MM.1S (cell line): Measurements from ENCODE around the gene ABHD12.

Experiments
- DNase-seq: peaks from one replicate; pipeline ENCODE4 v3.0.0-alpha.2; 2015
- H2AFZ ChIP-seq: fragments of 300-600 bp; sonication (generic); 2 replicates; pipeline ENCODE4 v1.6.0; 2016; ENCODE audit warnings: antibody characterized with exemption, low read length
- H3F3A ChIP-seq: fragments of 300-600 bp; sonication (generic); 2 replicates; pipeline ENCODE4 v1.6.1; 2016; ENCODE audit warnings: mild to moderate bottlenecking, antibody characterized with exemption, low read length, moderate library complexity, mixed read lengths; ENCODE audit not compliant: insufficient read depth
- H3K27ac ChIP-seq: fragments of 300-600 bp; sonication (generic); 2 replicates; pipeline ENCODE4 v1.5.1; 2016; ENCODE audit warnings: mild to moderate bottlenecking, low read length
- H3K27me3 ChIP-seq: fragments of 300-600 bp; sonication (generic); replicated peaks from 2 replicates; pipeline ENCODE4 v1.6.0; 2016; ENCODE audit warnings: low read length; ENCODE audit not compliant: insufficient read depth
- H3K36me3 ChIP-seq: fragments of 300-600 bp; sonication (generic); replicated peaks from 2 replicates; pipeline ENCODE4 v1.6.1; 2016; ENCODE audit warnings: mild to moderate bottlenecking, low read length, mixed read lengths; ENCODE audit not compliant: insufficient read depth
- H3K4me1 ChIP-seq: fragments of 300-600 bp; sonication (generic); 2 replicates; pipeline ENCODE4 v1.6.1; 2016; ENCODE audit warnings: low read length, mixed read lengths
- H3K4me2 ChIP-seq: fragments of 300-600 bp; sonication (generic); 2 replicates; pipeline ENCODE4 v1.6.0; 2016; ENCODE audit warnings: low read depth, low read length
- H3K4me3 ChIP-seq: fragments of 300-600 bp; sonication (generic); 2 replicates; pipeline ENCODE4 v1.5.1; 2016; ENCODE audit warnings: low read length, mixed read lengths
- H3K79me2 ChIP-seq: fragments of 300-600 bp; sonication (generic); 2 replicates; pipeline ENCODE4 v1.6.1; 2016; ENCODE audit warnings: mixed run types, low read length, mixed read lengths
- H3K9ac ChIP-seq: fragments of 300-600 bp; sonication (generic); 2 replicates; pipeline ENCODE4 v1.6.1; 2016; ENCODE audit warnings: low read length, mixed read lengths
- H3K9me2 ChIP-seq: fragments of 300-600 bp; sonication (generic); replicated peaks from 2 replicates; pipeline ENCODE4 v1.6.1; 2016; ENCODE audit warnings: mild to moderate bottlenecking, low read length, mixed read lengths; ENCODE audit not compliant: insufficient read depth
- H3K9me3 ChIP-seq: fragments of 300-600 bp; sonication (generic); replicated peaks from 2 replicates; pipeline ENCODE4 v1.6.1; 2016; ENCODE audit warnings: mild to moderate bottlenecking, low read length, mixed read lengths; ENCODE audit not compliant: insufficient read depth
- H4K20me1 ChIP-seq: fragments of 300-600 bp; sonication (generic); 2 replicates; pipeline ENCODE4 v1.6.1; 2016; ENCODE audit warnings: mild to moderate bottlenecking, low read length, moderate library complexity, mixed read lengths; ENCODE audit not compliant: insufficient read depth
- EZH2 ChIP-seq: fragments of 300-600 bp; sonication (generic); optimal IDR thresholded peaks from 2 replicates; pipeline ENCODE3; 2017; ENCODE audit warnings: low read depth, mild to moderate bottlenecking, antibody characterized with exemption, low read length, mixed read lengths
- EZH2phosphoT487 ChIP-seq: fragments of 300-600 bp; sonication (generic); IDR thresholded peaks from 2 replicates; pipeline ENCODE4 v1.6.1; 2018; ENCODE audit warnings: antibody characterized with exemption, low read length
- TF ChIP-seq, protein P1 (sequence below): fragments of 300-600 bp; sonication (generic); IDR thresholded peaks from 2 replicates; pipeline ENCODE4 v1.5.1; 2016; ENCODE audit warnings: antibody characterized with exemption, low read length, mixed read lengths

The ABHD12 gene

DNA sequence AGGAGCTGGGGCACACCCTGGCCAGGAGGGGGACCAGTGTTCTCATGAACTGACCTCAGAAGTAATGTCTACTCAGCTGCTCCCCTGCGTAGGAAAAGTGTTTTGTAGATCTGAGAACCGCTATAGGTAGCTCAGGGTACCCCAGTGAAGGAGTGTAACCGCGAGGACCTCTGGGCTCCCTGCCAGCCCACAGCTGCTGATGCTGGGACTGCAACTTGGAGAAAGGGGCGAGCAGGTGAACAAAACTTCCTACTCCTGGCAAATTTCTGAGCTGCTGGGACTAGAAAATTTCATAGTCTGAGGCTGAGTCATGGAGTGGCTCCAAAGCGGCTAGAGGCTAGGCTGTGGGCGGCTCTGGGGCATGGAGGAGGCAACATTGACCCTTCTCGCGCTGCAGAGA lies 90.8 kb downstream of the ABHD12 start:
- no peaks in the 10 kb centered on the region for H3K9me3 ChIP-seq
- no peak for TF ChIP-seq EZH2
- no peak for TF ChIP-seq EZH2phosphoT487
- TF ChIP-seq, protein P1, sequence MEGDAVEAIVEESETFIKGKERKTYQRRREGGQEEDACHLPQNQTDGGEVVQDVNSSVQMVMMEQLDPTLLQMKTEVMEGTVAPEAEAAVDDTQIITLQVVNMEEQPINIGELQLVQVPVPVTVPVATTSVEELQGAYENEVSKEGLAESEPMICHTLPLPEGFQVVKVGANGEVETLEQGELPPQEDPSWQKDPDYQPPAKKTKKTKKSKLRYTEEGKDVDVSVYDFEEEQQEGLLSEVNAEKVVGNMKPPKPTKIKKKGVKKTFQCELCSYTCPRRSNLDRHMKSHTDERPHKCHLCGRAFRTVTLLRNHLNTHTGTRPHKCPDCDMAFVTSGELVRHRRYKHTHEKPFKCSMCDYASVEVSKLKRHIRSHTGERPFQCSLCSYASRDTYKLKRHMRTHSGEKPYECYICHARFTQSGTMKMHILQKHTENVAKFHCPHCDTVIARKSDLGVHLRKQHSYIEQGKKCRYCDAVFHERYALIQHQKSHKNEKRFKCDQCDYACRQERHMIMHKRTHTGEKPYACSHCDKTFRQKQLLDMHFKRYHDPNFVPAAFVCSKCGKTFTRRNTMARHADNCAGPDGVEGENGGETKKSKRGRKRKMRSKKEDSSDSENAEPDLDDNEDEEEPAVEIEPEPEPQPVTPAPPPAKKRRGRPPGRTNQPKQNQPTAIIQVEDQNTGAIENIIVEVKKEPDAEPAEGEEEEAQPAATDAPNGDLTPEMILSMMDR: peak; percentile 39
- peak overlapping the region; percentile 95 for H3K9ac ChIP-seq
- no peak overlapping the region for H2AFZ ChIP-seq
- H3K4me1 ChIP-seq: peaks cover 85% of the 10 kb centered on the region
- H3K9me2 ChIP-seq: no peaks in the 10 kb centered on the region
- DNase-seq: peak; percentile 85
- peaks cover 73% of the 10 kb centered on the region for H3F3A ChIP-seq
- no peaks in the 10 kb centered on the region for H3K27me3 ChIP-seq
- peak overlapping the region; percentile 100 for H3K27ac ChIP-seq
- H3K79me2 ChIP-seq: peaks cover 12% of the 10 kb centered on the region
- H3K36me3 ChIP-seq: no peaks in the 10 kb centered on the region
- peak overlapping the region; percentile 52; the same call in 1 of the 2 replicates for H3K4me2 ChIP-seq
- no peaks in the 10 kb centered on the region for H4K20me1 ChIP-seq
- no peak overlapping the region for H3K4me3 ChIP-seq

DNA sequence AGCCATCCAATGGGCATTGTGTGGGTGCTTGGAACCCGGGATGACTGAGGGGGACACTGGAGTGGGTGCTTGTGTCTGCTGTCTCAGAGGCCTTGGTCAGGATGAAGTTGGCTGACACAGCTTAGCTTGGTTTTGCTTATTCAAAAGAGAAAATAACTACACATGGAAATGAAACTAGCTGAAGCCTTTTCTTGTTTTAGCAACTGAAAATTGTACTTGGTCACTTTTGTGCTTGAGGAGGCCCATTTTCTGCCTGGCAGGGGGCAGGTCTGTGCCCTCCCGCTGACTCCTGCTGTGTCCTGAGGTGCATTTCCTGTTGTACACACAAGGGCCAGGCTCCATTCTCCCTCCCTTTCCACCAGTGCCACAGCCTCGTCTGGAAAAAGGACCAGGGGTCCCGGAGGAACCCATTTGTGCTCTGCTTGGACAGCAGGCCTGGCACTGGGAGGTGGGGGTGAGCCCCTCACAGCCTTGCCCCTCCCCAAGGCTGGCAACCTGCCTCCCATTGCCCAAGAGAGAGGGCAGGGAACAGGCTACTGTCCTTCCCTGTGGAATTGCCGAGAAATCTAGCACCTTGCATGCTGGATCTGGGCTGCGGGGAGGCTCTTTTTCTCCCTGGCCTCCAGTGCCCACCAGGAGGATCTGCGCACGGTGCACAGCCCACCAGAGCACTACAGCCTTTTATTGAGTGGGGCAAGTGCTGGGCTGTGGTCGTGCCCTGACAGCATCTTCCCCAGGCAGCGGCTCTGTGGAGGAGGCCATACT lies 93.3 kb downstream of the ABHD12 start:
- no peaks in the 10 kb centered on the region for H3K9me2 ChIP-seq
- no peak overlapping the region for H2AFZ ChIP-seq
- peak overlapping the region; percentile 44 for H3K4me3 ChIP-seq
- H3K36me3 ChIP-seq: no peaks in the 10 kb centered on the region
- peaks cover 96% of the 10 kb centered on the region for H3K4me1 ChIP-seq
- no peaks in the 10 kb centered on the region for H4K20me1 ChIP-seq
- peak overlapping the region; percentile 95 for H3K9ac ChIP-seq
- peaks cover 10% of the 10 kb centered on the region; the same call in 1 of the 2 replicates for H3K79me2 ChIP-seq
- H3F3A ChIP-seq: peaks cover 89% of the 10 kb centered on the region
- H3K9me3 ChIP-seq: no peaks in the 10 kb centered on the region
- H3K4me2 ChIP-seq: peak overlapping the region; percentile 95
- H3K27ac ChIP-seq: peak overlapping the region; percentile 100
- TF ChIP-seq EZH2phosphoT487 (no peak), EZH2 (no peak)
- TF ChIP-seq, protein P1: no peak
- no peaks in the 10 kb centered on the region for H3K27me3 ChIP-seq
- DNase-seq: peak; percentile 82

DNA sequence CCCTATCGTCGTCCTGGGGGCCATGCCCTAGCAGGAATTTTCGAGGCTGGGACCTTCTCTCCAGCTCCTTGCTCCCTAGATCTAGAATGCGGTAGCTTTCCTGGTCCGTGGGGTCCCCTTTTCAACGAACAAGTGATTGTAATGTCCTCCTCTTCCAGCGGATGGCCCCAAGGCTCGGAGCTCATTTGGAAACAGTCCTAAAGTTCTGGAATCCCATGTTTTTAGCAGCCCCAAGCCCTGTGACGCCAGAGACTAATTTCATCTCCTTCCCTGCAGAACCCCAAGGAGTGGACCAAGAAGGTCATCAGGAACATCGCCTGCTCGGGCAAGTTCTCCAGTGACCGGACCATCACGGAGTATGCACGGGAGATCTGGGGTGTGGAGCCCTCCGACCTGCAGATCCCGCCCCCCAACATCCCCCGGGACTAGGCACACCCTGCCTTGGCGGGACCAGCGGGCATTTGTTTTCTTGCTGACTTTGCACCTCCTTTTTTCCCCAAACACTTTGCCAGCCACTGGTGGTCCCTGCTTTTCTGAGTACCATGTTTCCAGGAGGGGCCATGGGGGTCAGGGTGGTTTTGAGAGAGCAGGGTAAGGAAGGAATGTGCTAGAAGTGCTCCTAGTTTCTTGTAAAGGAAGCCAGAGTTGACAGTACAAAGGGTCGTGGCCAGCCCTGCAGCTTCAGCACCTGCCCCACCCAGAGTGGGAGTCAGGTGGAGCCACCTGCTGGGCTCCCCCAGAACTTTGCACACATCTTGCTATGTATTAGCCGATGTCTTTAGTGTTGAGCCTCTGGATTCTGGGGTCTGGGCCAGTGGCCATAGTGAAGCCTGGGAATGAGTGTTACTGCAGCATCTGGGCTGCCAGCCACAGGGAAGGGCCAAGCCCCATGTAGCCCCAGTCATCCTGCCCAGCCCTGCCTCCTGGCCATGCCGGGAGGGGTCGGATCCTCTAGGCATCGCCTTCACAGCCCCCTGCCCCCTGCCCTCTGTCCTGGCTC lies 94.2 kb downstream of the ABHD12 start:
- Histone ChIP-seq H3K27ac (peak overlapping the region; percentile 100), H3K4me3 (peak overlapping the region; percentile 36), H3K27me3 (no peaks in the 10 kb centered on the region), H4K20me1 (no peaks in the 10 kb centered on the region), H3K9me3 (no peaks in the 10 kb centered on the region), H3K79me2 (peaks cover 7% of the 10 kb centered on the region; the same call in 1 of the 2 replicates), H3K36me3 (no peaks in the 10 kb centered on the region), H2AFZ (no peak overlapping the region), H3K9me2 (no peaks in the 10 kb centered on the region), H3K4me1 (peaks cover 87% of the 10 kb centered on the region), H3K9ac (peak overlapping the region; percentile 95), H3K4me2 (peak overlapping the region; percentile 95), H3F3A (peaks cover 81% of the 10 kb centered on the region)
- DNase-seq: peak; percentile 75
- TF ChIP-seq EZH2: no peak
- TF ChIP-seq, protein P1: peak; percentile 74
